DND-41 (cell line): ENCODE measurements around the gene DNAH10.

Experiments used
- ATAC-seq: fragments of 200-7000 bp; cut with Tn5 transposase; 3 replicates; pipeline ENCODE4 v1.9.1; 2021; ENCODE audit warnings: low read depth; ENCODE audit not compliant: insufficient read depth
- DNase-seq: peaks from one replicate; pipeline ENCODE4 v3.0.0-alpha.2; 2020
- H2AFZ ChIP-seq: 2 replicates; pipeline ENCODE4 v1.6.0; 2012; ENCODE audit warnings: low read depth, low read length
- H3K27ac ChIP-seq: 2 replicates; pipeline ENCODE4 v1.5.1; 2012; ENCODE audit warnings: low read length, inconsistent platforms
- H3K27me3 ChIP-seq: fragments of 200-600 bp; sonication (generic); 2 replicates; pipeline ENCODE4 v1.6.0; 2012; ENCODE audit warnings: low read length, mild to moderate bottlenecking, inconsistent platforms; ENCODE audit not compliant: insufficient read depth, poor library complexity
- H3K36me3 ChIP-seq: 2 replicates; pipeline ENCODE4 v1.5.1; 2012; ENCODE audit warnings: low read length, inconsistent platforms; ENCODE audit not compliant: insufficient read depth
- H3K4me1 ChIP-seq: 2 replicates; pipeline ENCODE4 v1.5.1; 2012; ENCODE audit warnings: mild to moderate bottlenecking, low read length; ENCODE audit not compliant: insufficient read depth
- H3K4me2 ChIP-seq: 2 replicates; pipeline ENCODE4 v1.6.0; 2012; ENCODE audit warnings: mild to moderate bottlenecking, moderate library complexity, low read length, inconsistent platforms; ENCODE audit not compliant: insufficient read depth
- H3K4me3 ChIP-seq, 2 experiments: fragments of 200-600 bp in 1 of 2; shearing (Covaris generic) in 1 of 2; 2 replicates each; pipeline ENCODE4 v1.5.1; 2012 to 2016; ENCODE audit warnings: inconsistent platforms in 2 of 2, low read length in 2 of 2, mild to moderate bottlenecking in 2 of 2, low read depth in 1 of 2, moderate library complexity in 1 of 2
- H3K79me2 ChIP-seq: 2 replicates; pipeline ENCODE4 v1.6.0; 2012; ENCODE audit warnings: low read length, inconsistent platforms; ENCODE audit not compliant: insufficient read depth
- H3K9ac ChIP-seq: 2 replicates; pipeline ENCODE4 v1.6.0; 2012; ENCODE audit warnings: low read depth, mild to moderate bottlenecking, inconsistent platforms, low read length, moderate library complexity
- H3K9me3 ChIP-seq: 2 replicates; pipeline ENCODE4 v1.5.1; 2012; ENCODE audit warnings: low read length, moderate library complexity, mild to moderate bottlenecking, inconsistent platforms; ENCODE audit not compliant: insufficient read depth, severe bottlenecking
- H4K20me1 ChIP-seq: 2 replicates; pipeline ENCODE4 v1.6.0; 2012; ENCODE audit warnings: low read length; ENCODE audit not compliant: insufficient read depth
- CTCF ChIP-seq: IDR thresholded peaks from 2 replicates; pipeline ENCODE4 v1.5.1; 2012; ENCODE audit warnings: borderline replicate concordance, low read length, moderate library complexity, mild to moderate bottlenecking; ENCODE audit not compliant: poor library complexity, severe bottlenecking; ENCODE audit errors: extremely low read depth
- EZH2 ChIP-seq: IDR thresholded peaks from 3 replicates; pipeline ENCODE4 v1.6.1; 2012; ENCODE audit warnings: borderline replicate concordance, low read depth, mild to moderate bottlenecking, moderate library complexity, low read length, inconsistent platforms; ENCODE audit not compliant: severe bottlenecking

The DNAH10 gene

GRCh38 chr12:123849517-123849916 is 87.4 kb downstream of the DNAH10 start:
- Histone ChIP-seq H4K20me1 (no peaks in the 10 kb centered on the region), H3K4me1 (no peaks in the 10 kb centered on the region), H3K9ac (no peak overlapping the region), H3K9me3 (no peaks in the 10 kb centered on the region), H3K36me3 (no peaks in the 10 kb centered on the region), H3K79me2 (no peaks in the 10 kb centered on the region), H3K27me3 (no peaks in the 10 kb centered on the region), H3K27ac (no peak overlapping the region), H2AFZ (no peak overlapping the region), H3K4me2 (no peak overlapping the region), H3K4me3 (no peak overlapping the region)
- no peak for ATAC-seq
- DNase-seq = no peak
- TF ChIP-seq CTCF (no peak), EZH2 (no peak)

- DNase-seq (no peak), ATAC-seq (no peak)
- Histone ChIP-seq H3K9ac (no peak overlapping the region), H3K27ac (no peak overlapping the region), H3K9me3 (no peaks in the 10 kb centered on the region), H3K4me1 (no peaks in the 10 kb centered on the region), H3K4me3 (no peak overlapping the region), H4K20me1 (no peaks in the 10 kb centered on the region), H2AFZ (no peak overlapping the region), H3K27me3 (no peaks in the 10 kb centered on the region), H3K36me3 (no peaks in the 10 kb centered on the region), H3K79me2 (no peaks in the 10 kb centered on the region), H3K4me2 (no peak overlapping the region)
- TF ChIP-seq EZH2 (no peak), CTCF (no peak)
Measured at GRCh38 chr12:123850246-123851134, 88.4 kb downstream of the DNAH10 start.

- Histone ChIP-seq H3K36me3 (no peaks in the 10 kb centered on the region), H3K27me3 (no peaks in the 10 kb centered on the region), H3K4me3 (no peak overlapping the region), H3K27ac (no peak overlapping the region), H3K9me3 (no peaks in the 10 kb centered on the region), H3K4me2 (no peak overlapping the region), H4K20me1 (no peaks in the 10 kb centered on the region), H3K79me2 (no peaks in the 10 kb centered on the region), H2AFZ (no peak overlapping the region), H3K4me1 (no peaks in the 10 kb centered on the region), H3K9ac (no peak overlapping the region)
- ATAC-seq = no peak
- DNase-seq = no peak
- TF ChIP-seq EZH2 = no peak
- no peak for TF ChIP-seq CTCF
Measured at GRCh38 chr12:123853396-123854070, 91.4 kb downstream of the DNAH10 start.
